Keratinocyte (primary cell): ENCODE data around the gene SH2D1B. TPM values are rescaled to one million over a fixed set of nuclear protein-coding genes. Genes with fewer than 3 reads are reported as not detected.
A peak's percentile ranks its signal among the peaks of the same experiment; 100 is the strongest.

ENCODE experiments used
- DNase-seq: peaks from one replicate; pipeline ENCODE4 v3.0.0-alpha.2; 2011; ENCODE audit warnings: low read depth, missing footprints, low spot score
- FAIRE-seq: peaks from 2 replicates; lab custom pipeline; 2011; peaks lifted over from hg19 to GRCh38; lab: Jason Lieb, UNC
- H2AFZ ChIP-seq: 2 replicates; pipeline ENCODE4 v1.6.0; 2012; ENCODE audit warnings: low read length, control low read depth, inconsistent platforms; ENCODE audit not compliant: control insufficient read depth
- H3K27ac ChIP-seq: 2 replicates; pipeline ENCODE4 v1.5.1; 2011; ENCODE audit warnings: low read length; ENCODE audit not compliant: control insufficient read depth, insufficient read depth
- H3K27me3 ChIP-seq: 3 replicates; pipeline ENCODE4 v1.6.0; 2011; ENCODE audit warnings: low read length; ENCODE audit not compliant: control insufficient read depth, insufficient read depth; ENCODE audit errors: extremely low read depth
- H3K36me3 ChIP-seq, 2 experiments: 2 replicates in 1 of 2; 3 replicates in 1 of 2; pipeline ENCODE4 v1.5.1; 2011; ENCODE audit warnings: low read length in 2 of 2, mild to moderate bottlenecking in 1 of 2; ENCODE audit not compliant: control insufficient read depth in 2 of 2, insufficient read depth in 2 of 2; ENCODE audit errors: extremely low read depth in 1 of 2
- H3K4me1 ChIP-seq: 3 replicates; pipeline ENCODE4 v1.5.1; 2011; ENCODE audit warnings: low read length; ENCODE audit not compliant: control insufficient read depth, insufficient read depth; ENCODE audit errors: extremely low read depth
- H3K4me2 ChIP-seq: 3 replicates; pipeline ENCODE4 v1.6.0; 2011; ENCODE audit warnings: low read depth, low read length; ENCODE audit not compliant: control insufficient read depth, insufficient read depth; ENCODE audit errors: extremely low read depth
- H3K4me3 ChIP-seq, 3 experiments: fragments of 200-600 bp in 1 of 3; sonication (generic) in 1 of 3; 2 replicates in 2 of 3; 3 replicates in 1 of 3; pipeline ENCODE4 v1.5.1; 2011 to 2016; ENCODE audit warnings: low read length in 3 of 3, mild to moderate bottlenecking in 3 of 3, control low read depth in 2 of 3, inconsistent platforms in 1 of 3, low read depth in 1 of 3, mixed read lengths in 1 of 3, mixed run types in 1 of 3, moderate library complexity in 1 of 3; ENCODE audit not compliant: control insufficient read depth in 2 of 3, insufficient read depth in 2 of 3; ENCODE audit errors: extremely low read depth in 1 of 3
- H3K79me2 ChIP-seq: 2 replicates; pipeline ENCODE4 v1.6.0; 2012; ENCODE audit warnings: low read length; ENCODE audit not compliant: control insufficient read depth, insufficient read depth
- H3K9ac ChIP-seq: 3 replicates; pipeline ENCODE4 v1.6.0; 2011; ENCODE audit warnings: low read length; ENCODE audit not compliant: control insufficient read depth, insufficient read depth; ENCODE audit errors: extremely low read depth
- H3K9me1 ChIP-seq: 3 replicates; pipeline ENCODE4 v1.6.0; 2011; ENCODE audit warnings: low read length; ENCODE audit not compliant: control insufficient read depth, insufficient read depth; ENCODE audit errors: extremely low read depth
- H3K9me3 ChIP-seq: 2 replicates; pipeline ENCODE4 v1.5.1; 2012; ENCODE audit warnings: low read depth, low read length; ENCODE audit not compliant: control insufficient read depth
- H4K20me1 ChIP-seq: 3 replicates; pipeline ENCODE4 v1.6.0; 2011; ENCODE audit warnings: low read length; ENCODE audit not compliant: control insufficient read depth, insufficient read depth; ENCODE audit errors: extremely low read depth
- CTCF ChIP-seq, 3 experiments: IDR thresholded peaks in 1 of 3; conservative IDR thresholded peaks in 1 of 3; optimal IDR thresholded peaks in 1 of 3; 2 replicates in 2 of 3; 3 replicates in 1 of 3; pipeline versions ENCODE3 to v1.5.1; 2011; ENCODE audit warnings: low read length in 3 of 3, mild to moderate bottlenecking in 3 of 3, moderate library complexity in 2 of 3, control low read depth in 1 of 3, inconsistent platforms in 1 of 3; ENCODE audit not compliant: insufficient read depth in 2 of 3; ENCODE audit errors: extremely low read depth in 1 of 3
- EZH2 ChIP-seq: IDR thresholded peaks from one replicate; pipeline ENCODE4 v1.6.1; 2012; ENCODE audit warnings: inconsistent platforms, mild to moderate bottlenecking, low read length, moderate library complexity
- dilution Hi-C: fragments of 300-500 bp; cut with MboI; formaldehyde crosslinking; loops from one replicate; pipeline ENCODE4 v1.7.0; 2020; ENCODE audit warnings: low sequenced_read_pairs; ENCODE audit not compliant: extremely low pct_ligation_motif_present
- polyA plus RNA-seq, 5 experiments: library from polyadenylated mRNA; depleted of rRNA in 3 of 5; stranded (reverse) in 3 of 5; stranded (forward) in 1 of 5; unstranded in 1 of 5; fragments of >200 nt; gene quantifications; 1 replicate in 1 of 5; 2 replicates in 3 of 5; 3 replicates in 1 of 5; pipeline versions ENCODE4 v1.2.1 to v1.2.3, GENCODE V29; 2011 to 2012; ENCODE audit warnings: missing spikeins in 2 of 5, low read depth in 1 of 5, low replicate concordance in 1 of 5

Gene SH2D1B
- polyA plus RNA-seq, 1 donor (not counting 4 experiments of a cell fraction or from before 2014, with no cell fraction given), result not detected

DNA sequence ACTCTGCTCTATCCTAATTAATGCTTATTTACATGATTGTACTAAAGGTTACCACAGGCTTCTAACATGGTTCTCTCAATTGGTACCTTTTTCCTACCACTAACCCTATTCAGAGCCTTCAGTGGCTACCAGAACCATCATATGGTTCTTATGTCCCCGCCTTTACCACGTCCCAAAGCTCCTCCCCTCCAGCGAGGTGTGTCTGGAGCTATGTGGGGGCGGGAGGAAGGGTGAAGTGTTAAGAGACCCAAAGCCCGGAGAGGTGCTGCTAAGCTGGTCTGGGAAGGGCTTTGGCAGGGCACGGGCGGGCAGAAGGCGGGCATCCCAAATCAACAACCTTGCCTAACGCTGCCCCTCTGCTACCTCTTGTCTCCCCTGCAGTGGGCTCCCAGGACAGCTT is 45.3 kb downstream of the SH2D1B start:
- dilution Hi-C loops, result no loop called here
- Histone ChIP-seq H3K4me2 (no peak overlapping the region), H2AFZ (no peak overlapping the region), H3K27me3 (peaks cover 2% of the 10 kb centered on the region), H3K9me3 (no peaks in the 10 kb centered on the region), H4K20me1 (no peaks in the 10 kb centered on the region), H3K9ac (no peak overlapping the region), H3K4me1 (peaks cover 17% of the 10 kb centered on the region), H3K9me1 (no peaks in the 10 kb centered on the region), H3K36me3 (no peaks in the 10 kb centered on the region), H3K27ac (no peak overlapping the region), H3K4me3 (peak overlapping the region in 1 of 3 experiments; percentile 45), H3K79me2 (no peaks in the 10 kb centered on the region)
- FAIRE-seq, result no peak
- DNase-seq, result no peak
- TF ChIP-seq EZH2, result no peak
- no peak for TF ChIP-seq CTCF (optimal IDR thresholded peaks at IDR 0.05 in 1 of 3, IDR thresholded peaks at IDR 0.05 in 1 of 3, conservative IDR thresholded peaks at IDR 0.05 in 1 of 3; ENCODE audit: extremely low read depth in 1 of 3, insufficient read depth in 2 of 3, low read length in 3 of 3)

GRCh38 chr1:162366149-162366548 is 45.8 kb downstream of the SH2D1B start:
- Histone ChIP-seq H3K4me3 (no peak overlapping the region), H3K27ac (no peak overlapping the region), H3K36me3 (no peaks in the 10 kb centered on the region), H2AFZ (no peak overlapping the region), H3K4me2 (no peak overlapping the region), H3K9me3 (no peaks in the 10 kb centered on the region), H3K9me1 (no peaks in the 10 kb centered on the region), H3K9ac (no peak overlapping the region), H3K79me2 (no peaks in the 10 kb centered on the region), H4K20me1 (no peaks in the 10 kb centered on the region), H3K4me1 (peaks cover 15% of the 10 kb centered on the region), H3K27me3 (peaks cover 4% of the 10 kb centered on the region)
- dilution Hi-C loops, result no loop called here
- FAIRE-seq, result no peak
- TF ChIP-seq EZH2 (no peak), CTCF (optimal IDR thresholded peaks at IDR 0.05 in 1 of 3, IDR thresholded peaks at IDR 0.05 in 1 of 3, conservative IDR thresholded peaks at IDR 0.05 in 1 of 3; ENCODE audit: extremely low read depth in 1 of 3, insufficient read depth in 2 of 3, low read length in 3 of 3) (no peak)
- no peak for DNase-seq
